Peyer's patch (tissue), 4 donors: Measurements from ENCODE around the gene ZFP1.

Source experiments
- CTCF ChIP-seq, 6 experiments: fragments of 450-650 bp in 4 of 6; fragments of 200-600 bp in 2 of 6; sonication (generic) in 1 of 6; IDR thresholded peaks; one replicate each; pipeline ENCODE4 v1.5.1; 2017 to 2019; ENCODE audit warnings: antibody characterized with exemption in 6 of 6, mild to moderate bottlenecking in 3 of 6, moderate library complexity in 1 of 6
- POLR2A ChIP-seq, 2 donors: fragments of 450-650 bp; IDR thresholded peaks; one replicate each; pipeline ENCODE4 v1.5.1; 2017; ENCODE audit warnings: antibody characterized with exemption in 2 of 2, mild to moderate bottlenecking in 2 of 2, moderate library complexity in 2 of 2

GRCh38 chr16:75110637-75111513 is 37.4 kb upstream of the ZFP1 start:
- TF ChIP-seq CTCF (IDR thresholded peaks at IDR 0.05) = peak; percentile 72 to 96 (median 91)
- no peak for TF ChIP-seq POLR2A (IDR thresholded peaks at IDR 0.05)
